Kidney tubule cell (primary cell): ENCODE data around the gene SNX3.

Experiments used
- DNase-seq: peaks from one replicate; pipeline ENCODE4 v3.0.0-alpha.2; 2018; ENCODE audit warnings: low spot score

Gene SNX3

DNA sequence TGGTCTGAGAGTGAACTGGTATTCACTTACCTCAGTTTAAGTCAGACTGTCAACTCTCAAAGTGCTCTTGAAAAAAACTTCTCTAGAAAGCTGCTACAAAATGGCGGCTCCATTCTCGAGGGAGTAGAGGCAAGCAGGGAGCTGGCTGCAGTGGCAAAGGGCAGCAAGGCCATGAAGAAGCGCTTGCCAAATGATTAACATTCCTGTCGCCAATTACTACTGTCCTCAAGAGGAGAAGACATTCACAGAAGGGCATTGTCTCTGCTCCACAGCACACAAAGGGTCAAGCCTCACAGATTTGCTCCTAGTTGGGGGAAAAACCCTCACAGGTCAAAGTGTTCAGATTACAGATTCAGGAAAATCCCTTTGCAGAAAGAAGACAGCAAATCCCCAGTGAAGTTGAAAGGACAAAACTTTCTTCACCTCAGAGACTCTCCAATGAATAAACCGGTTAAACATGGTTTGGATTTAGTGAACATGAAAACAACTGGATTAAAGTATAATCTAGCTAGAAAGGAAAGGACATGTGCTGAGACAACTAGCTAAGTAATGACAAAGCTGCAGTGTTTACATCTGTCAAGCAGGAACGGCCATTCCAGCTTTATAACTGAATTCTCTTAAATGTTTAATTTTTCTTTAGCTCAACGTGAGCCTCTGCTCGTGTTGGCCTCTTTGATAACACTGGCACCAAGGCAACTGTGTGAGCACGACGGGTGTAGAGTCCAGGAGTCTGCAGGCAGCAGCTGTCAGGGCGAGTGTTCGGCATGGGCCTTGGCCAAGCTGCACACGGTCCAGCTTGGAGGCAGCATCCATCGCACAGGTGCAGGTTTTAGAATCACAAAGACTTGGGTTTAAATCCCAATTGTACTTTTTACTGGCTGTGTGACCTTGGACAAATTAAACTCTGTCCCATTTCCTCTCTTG is 57.4 kb downstream of the SNX3 start:
- peak; percentile 43 for DNase-seq

DNA sequence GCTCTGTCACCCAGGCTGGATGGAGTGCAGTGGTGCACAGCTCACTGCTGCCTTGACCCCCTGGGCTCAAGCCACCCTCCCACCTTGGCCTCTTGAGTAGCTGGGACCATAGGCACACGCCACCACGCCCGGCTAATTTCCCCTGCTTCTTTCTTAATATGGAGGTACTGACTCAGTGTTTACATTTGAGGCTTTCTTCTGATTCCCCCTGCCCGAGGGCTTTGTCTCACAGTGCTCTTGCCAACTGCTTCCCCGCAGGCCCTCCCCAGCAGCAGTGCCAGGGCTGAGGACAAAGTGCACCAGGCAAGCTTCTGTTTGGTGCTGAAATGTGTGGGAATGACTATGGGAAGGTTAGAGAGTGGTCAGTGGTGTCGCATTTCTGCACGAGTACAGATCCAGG is 60.2 kb downstream of the SNX3 start:
- DNase-seq: peak; percentile 26

DNA sequence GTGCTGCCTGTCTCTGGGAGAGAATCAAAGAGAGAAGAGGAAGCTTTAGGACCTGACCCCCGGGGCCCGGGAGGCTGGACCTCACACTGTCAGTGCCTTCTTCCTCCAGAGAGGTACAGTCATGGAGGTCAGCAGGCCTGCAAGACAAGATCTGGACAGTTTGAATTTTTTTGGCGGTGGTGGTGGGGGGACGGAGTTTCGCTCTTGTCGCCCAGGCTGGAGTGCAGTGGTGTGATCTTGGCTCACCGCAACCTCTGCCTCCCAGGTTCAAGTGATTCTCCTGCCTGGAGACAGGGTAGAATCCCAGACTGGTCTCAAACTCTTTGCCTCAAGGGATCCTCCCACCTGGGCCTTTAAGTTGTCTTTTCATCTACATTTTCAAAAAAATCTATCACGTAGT is 60.7 kb downstream of the SNX3 start:
- no peak for DNase-seq

DNA sequence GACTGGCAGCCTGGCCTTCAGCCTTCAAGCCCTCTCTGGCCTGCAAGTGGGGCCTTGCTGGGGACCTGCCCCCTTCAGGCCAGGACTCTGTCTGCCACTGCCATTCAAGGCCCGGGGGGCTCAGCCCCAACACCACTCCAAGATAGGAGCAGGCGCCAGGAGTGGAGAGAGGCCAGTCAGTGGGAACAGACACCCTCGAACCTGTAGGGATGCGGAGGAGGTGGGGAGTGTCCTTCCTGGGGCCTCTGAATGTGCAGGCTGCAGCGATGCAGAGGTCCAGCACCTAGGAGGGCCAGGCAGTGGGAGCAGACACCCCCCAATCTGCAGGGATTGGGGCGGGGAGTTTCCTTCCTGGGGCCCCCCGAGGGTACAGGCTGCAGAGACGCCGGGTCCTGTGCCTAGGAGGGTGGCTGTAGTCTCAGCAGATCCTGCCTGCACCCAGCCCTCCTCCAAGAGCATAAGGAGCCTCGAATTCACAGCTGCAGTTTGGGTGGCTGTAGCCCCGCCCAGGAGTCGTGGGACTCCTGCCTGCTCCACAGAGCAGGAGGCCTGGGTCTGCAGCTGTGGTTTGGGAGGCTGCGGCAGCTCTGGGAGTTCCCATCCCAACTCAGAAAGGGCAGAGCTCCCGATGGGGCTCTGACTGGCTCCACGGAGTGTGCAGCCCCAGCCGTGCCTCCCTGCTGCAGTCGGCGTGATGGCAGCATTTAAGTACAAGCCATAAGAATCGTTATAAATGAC is 61.9 kb downstream of the SNX3 start:
- no peak for DNase-seq

DNA sequence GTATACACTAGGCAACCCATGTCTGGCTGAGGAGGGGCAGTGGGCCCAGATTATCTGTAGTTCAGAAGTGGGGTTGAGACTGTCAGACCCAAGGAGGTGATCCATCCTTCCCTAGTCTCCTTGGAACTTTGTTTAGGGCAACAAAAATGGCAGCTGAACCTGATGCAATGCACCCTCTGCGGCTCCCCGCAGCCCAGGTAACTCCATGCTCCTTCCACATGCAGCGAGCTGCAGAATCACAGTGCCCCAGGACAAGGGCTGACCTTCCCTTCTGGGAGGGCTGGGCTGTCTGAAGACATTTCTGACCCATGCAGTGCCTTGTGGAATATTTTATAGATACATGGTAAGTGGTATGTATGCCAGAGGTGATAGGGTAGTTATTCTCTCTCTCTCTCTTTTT is 65.6 kb downstream of the SNX3 start:
- no peak for DNase-seq

DNA sequence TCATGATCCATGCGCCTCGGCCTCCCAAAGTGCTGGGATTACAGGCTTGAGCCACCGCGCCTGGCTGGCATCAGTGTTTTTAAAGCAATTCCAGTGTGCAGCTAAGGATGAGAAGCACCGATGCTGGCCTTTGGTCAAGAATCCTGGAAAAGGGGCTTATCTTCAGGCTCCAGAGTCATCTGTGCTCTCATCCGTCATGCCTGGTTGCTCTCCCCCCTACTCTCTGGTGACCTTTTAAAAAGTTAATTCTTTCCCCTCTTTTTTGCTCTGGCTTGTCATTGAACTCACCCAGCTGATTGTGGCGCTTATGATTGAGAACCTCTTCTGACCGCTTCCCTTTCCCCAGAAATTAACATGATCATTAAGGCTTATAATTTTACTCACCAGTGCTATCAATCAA is 66.3 kb downstream of the SNX3 start:
- no peak for DNase-seq

DNA sequence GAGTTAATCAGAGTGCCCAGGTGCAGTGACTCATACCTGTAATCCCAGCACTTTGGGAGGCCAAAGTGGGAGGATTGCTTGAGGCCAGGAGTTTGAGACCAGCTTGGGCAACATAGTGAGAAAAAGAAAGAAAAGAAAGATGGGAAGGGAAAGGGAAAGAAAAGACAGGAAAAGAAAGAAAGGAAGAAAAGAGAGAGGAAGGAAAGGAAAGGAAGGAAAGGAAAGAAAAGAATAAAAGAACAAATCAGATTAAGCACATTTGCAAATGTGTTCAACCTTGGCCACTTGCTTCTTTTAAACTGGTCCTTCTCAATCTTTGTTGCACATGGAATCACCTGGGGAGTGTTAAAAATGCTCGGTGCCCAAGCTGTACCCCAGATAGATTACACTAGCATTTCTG is 67.0 kb downstream of the SNX3 start:
- no peak for DNase-seq

DNA sequence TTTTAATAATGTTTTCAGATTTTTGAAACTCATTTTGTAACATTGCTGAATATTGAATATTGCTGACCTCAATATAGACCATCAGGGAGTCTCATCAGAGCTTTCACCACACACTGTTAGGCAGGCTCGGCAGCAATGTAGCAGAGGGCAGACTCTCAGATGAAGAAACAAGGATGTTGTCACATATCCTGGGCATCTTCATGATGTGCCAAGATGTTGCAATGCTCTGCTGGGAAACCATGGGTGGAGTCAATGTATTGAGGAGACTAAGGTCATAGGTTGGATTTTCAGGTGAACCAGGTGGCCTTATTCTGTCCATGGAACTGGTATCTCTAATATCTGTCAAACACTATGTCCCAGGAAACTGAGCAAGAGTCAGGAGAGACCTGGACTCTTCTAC is 67.7 kb downstream of the SNX3 start:
- DNase-seq: no peak

DNA sequence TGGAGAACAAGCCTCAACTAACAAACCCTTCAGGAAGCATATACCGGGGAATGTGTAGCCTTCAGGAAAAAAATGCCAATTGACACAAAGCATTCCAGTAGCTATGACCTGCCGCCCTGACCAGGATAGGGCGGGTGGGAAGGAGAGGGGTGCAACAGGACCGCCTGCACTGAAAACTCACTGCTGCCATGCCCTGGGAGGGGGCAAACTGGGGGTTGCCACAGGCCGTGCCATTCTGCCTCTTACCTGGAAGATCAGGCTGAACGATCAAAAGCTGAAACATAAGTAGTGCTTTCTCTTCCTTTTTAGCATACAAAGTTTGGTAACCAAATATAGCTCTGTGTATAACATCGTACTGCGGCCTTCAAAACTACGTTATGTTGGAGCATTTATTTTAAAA is 73.3 kb downstream of the SNX3 start:
- no peak for DNase-seq

DNA sequence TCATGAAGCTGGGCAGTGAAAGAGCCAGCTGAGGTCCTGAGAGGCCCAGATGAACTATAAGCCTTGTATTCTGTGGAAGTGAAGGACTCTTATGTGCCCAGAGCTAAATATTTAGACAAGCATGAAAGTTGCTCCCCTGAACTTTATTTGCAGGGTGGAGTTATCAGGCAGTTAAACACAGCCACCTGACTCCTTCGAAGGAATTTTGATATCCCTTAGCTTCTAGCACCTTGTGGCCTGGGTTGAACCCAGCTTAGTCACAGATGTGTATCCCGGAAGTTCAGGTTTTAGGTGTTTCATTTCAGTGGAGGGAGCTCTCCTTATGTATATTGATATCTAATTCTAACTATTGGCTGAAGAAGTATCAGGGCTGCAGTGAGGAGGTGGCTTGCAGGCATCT is 74.6 kb downstream of the SNX3 start:
- peak; percentile 24 for DNase-seq

DNA sequence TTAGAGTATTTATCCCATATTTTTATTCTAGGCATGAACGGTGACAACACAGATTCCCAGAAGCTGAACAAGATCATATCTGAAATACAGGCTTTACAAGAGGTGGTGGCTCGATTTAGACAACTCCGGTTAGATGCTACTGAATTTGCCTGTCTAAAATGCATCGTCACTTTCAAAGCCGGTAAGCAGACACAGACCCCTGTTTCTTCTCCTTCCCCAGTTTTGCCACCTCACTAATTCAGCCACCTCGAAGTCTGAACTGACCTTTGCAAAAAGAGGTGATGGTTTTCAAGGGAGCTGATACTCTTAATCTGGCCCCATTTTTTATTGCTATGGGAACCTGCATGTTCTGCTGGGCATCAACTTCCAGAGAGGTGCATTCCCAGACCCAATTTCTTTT is 80.1 kb downstream of the SNX3 start:
- no peak for DNase-seq

DNA sequence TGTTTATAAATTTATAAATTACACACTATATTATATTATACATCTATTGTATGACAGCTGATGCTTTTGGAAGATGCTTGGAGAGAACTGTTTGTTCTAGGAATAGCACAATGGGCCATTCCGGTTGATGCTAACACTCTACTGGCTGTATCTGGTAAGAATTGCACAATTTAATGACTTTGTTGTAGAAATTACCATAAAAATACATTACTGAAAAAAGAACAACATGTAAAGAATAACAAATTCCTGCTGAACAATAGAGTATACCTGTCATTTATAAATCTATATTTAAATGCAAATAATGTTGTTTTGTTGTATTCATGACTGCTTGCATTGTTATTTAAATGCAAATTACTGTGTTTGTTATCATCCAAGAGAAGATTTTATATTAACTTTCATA is 80.6 kb downstream of the SNX3 start:
- no peak for DNase-seq

DNA sequence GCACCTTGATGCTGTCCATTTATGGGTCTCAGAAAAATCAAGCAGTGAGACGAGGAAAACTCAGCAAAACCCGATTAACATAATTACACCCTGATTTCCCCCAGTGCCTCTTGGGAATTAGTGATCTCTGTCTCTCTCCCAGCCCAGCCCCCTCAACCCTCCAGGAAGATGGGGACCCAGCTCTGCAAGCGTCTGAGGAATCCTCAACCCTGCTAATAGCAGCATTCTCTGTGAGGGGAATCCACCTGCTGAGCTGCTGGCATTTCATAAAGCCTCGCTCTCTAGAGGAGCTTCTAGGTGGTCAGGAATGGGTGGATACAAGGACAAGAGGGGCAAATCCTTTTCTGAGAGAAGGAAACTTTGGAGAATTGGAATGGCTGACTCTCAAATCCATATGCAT is 81.1 kb downstream of the SNX3 start:
- DNase-seq: no peak

DNA sequence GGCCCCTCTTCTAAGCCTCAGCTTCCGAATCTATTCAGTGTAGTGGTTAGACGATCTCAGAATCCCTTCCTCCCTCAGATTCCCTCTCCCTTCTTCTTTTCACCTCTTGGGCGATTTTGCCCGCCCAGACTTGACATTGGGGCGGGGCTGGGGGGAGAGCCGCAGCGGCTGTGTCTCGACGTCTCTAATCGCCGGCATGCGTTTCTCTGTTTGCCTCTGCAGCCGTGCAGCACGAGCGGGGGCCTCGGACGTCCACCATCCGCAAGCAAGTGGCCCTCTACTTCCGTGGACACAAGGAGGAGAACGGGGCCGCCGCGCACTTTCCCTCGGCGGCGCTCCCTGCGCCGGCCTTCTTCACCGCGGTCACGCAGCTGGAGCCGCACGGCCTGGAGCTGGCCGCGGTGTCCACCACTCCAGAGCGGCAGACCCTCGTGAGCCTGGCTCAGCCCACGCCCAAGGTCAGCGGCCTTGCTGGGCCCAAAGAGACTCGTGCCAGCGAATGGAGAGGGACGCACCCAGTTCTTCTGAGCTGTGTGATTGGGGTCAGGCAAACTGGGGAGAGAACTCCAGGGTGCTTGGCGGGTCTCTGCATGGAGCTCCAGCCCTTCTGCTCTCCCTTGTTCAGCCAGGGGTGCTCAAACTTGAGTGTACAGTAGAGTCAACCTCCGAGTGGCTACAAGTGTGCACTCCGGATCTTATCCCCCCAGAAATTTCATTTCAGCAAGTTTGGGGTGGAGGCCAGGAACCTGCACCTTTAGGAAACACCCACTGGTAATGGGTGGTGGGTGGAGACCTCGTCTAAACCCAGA is 84.4 kb downstream of the SNX3 start:
- DNase-seq: no peak

DNA sequence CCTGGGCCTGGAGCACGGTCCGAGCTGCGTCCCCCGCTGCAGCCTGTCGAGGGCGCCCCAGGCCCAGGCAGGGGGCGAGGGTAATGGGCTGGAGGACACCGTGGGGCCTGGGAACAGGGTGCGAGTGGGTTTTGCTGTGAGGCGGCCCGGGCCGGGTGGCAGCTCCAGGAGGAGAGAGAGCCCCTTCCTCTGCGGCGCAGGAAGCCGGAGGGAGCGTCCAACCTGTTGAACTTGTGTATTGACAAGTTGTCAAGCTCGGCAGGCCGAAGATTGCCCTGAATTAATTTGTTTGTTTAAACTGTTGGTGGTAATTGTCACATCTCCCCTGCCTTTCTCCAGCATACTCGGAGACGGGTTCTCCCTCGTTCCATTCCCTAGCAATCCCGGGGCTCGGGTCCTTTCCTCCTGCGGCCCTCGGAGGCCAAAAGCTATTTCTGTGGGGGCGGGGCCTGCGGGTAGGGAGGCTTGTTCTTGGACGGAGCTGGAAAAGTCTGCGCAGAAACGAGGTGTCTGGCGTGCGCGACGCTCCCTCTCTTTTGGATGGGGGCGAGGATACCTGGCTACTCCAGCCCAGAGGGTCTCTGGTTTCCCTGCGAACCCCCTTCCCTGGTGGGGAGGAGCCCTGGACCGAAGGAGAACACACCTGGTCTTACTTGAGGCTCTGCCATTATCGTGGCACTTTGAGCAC is 85.1 kb downstream of the SNX3 start:
- no peak for DNase-seq

DNA sequence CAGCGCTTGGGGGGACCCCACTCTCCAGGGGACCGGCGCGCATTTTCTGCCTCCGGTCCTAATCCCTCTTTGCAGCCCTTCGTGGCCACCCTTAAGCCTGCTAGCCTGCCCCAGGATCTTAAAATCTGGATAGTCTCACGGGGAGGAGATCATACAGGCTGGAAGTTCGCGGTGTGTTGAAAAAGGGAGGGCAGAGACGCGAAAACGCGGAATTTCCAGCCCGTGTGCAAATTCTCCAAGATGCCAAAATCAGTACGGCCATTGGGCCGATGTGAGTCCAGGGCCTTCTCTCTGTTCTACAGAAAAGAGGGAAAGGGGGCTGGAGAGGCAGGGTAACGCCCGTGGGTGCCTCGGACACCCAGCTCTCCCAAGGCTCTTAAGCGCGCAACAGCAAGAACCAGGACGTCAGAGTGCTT is 85.7 kb downstream of the SNX3 start:
- no peak for DNase-seq

DNA sequence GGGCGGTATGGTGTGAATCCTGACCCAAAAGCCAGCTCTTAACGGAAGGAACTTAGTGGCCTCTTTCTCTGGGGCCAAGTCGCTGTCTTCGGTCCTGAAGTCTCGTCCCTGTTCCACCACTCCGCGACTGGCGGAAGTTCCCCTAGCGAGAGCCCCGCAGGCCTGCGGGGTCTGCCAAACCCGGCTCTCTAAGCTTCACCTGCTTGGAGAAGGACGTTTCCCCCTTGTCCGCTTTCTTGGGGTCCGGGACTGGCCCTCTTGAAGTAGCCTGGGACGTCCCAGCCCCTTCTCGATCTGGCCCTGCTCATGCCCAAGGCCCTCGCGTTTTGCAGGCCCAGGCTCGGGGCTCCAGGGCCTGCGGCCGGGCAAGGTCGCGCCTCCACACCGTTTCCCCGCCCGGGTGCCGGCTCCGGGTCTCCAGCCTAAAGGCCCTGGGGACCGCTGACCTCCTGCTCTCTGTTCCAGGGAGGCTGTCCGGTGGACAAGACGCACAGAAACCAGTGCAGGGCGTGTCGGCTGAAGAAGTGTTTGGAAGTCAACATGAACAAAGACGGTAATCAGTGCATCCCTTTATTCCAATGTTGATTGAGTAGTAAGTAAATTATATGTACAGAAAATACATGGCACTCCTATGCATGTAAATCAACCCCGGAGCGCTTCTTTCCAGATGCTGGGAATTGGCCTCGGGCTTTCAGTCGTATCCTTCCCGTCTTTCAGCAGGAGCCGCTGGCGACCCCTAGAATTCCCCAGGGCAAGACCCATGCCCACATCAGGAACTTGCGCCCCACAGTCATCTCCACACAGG is 86.3 kb downstream of the SNX3 start:
- no peak for DNase-seq

DNA sequence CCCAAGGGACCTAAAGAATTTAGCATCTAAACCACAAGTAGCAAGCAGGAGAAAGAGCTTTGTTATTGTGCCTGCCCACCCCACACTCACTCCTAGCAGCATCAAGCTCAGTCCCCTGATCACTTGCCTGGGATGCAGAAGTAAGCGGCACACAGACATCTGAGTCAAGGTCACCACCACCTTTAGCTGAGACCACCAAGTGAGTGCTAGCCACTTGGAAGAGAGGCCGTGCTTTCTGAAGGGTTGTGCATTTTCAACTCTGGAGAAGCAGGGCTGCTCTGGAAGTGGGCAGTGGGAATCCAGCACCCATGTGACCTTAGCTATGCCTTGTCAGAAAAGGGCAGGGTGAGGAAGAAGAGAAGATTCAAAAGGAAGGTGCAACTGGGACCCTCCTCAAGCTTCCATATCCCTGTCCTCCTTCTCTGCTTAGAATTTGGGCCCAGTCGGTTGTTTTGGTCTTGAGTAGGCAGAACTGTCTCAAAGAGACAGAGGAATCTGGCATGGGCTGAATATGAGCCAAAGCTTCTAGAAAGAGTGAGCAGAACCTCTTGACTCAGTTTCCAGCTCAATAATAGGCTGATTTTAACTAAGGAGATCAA is 88.8 kb downstream of the SNX3 start:
- no peak for DNase-seq

DNA sequence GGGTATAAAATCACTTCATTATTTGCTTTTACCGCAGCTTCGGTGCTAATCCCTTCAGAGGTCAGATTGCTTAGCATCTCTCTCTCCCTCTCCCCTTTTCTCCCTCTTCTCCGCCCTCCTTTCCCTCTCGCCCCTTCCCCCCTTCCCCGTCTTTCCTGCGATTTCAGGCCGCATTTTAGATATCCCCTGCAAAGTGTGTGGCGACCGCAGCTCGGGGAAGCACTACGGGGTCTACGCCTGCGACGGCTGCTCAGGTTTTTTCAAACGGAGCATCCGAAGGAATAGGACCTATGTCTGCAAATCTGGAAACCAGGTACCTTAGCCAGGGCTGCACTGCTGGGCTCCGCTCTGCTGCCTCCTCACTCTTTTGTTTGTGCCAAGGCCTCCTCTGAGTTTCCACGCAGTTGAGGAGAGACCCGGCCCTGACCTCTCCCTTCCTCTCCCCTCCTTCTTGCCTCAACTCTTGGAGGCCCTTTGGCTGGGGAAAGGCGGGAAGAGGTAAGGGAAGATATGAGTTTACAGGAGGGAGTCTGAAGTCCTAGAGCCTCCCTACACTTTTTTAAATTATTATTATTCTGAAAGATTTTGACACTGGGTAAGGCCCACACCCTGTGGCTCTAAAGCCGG is 89.4 kb downstream of the SNX3 start:
- DNase-seq: no peak
